Upper lobe of right lung (tissue), 1 donor: ENCODE measurements around the gene CD93. TPM values are rescaled to one million over a fixed set of nuclear protein-coding genes. Genes with fewer than 3 reads are reported as not detected.

Source experiments
- ATAC-seq: fragments of 200-7000 bp; cut with Tn5 transposase; one replicate; pipeline ENCODE4 v1.9.1; 2020; ENCODE audit warnings: mild to moderate bottlenecking, moderate library complexity
- DNase-seq: peaks from one replicate; pipeline ENCODE4 v3.0.0-alpha.2; 2020
- H3K27ac ChIP-seq: fragments of 200-600 bp; one replicate; pipeline ENCODE4 v1.8.0; 2022
- H3K27me3 ChIP-seq: fragments of 200-600 bp; one replicate; pipeline ENCODE4 v1.8.0; 2022; ENCODE audit warnings: mild to moderate bottlenecking
- H3K36me3 ChIP-seq: fragments of 200-600 bp; one replicate; pipeline ENCODE4 v1.8.0; 2022
- H3K4me1 ChIP-seq: fragments of 200-600 bp; one replicate; pipeline ENCODE4 v1.8.0; 2022
- H3K4me3 ChIP-seq: fragments of 200-600 bp; one replicate; pipeline ENCODE4 v1.8.0; 2022; ENCODE audit warnings: mild to moderate bottlenecking
- H3K9me3 ChIP-seq: fragments of 200-600 bp; one replicate; pipeline ENCODE4 v1.8.0; 2022
- CTCF ChIP-seq: fragments of 200-600 bp; IDR thresholded peaks from one replicate; pipeline ENCODE4 v1.8.0; 2022; ENCODE audit warnings: antibody characterized with exemption
- intact Hi-C: fragments of 100-400 bp; cut with DNase I; formaldehyde crosslinking; loops from one replicate; pipeline ENCODE4 v1.11.0; 2022
- total RNA-seq: library from RNA; stranded (reverse); fragmentation: NEBNext Ultra II Directional; extraction: Animal tissue kit (Norgen Biotek cat#: 25700); gene quantifications from one replicate; pipeline ENCODE4 v1.2.1, GENCODE V29; 2021
- donor health status: DM: no; HTN: yes; CAD: no; lungs with severe emphysema.

CD93 gene
- total RNA-seq, 1 donor from 2014 or later = 160 TPM

- no peaks in the 10 kb centered on the region for H3K27me3 ChIP-seq
- intact Hi-C loops = no loop called here
- TF ChIP-seq CTCF = no peak
- H3K36me3 ChIP-seq = no peaks in the 10 kb centered on the region
- ATAC-seq = no peak
- DNase-seq = peak; percentile 29
- H3K4me1 ChIP-seq = peaks cover 28% of the 10 kb centered on the region
- H3K27ac ChIP-seq = no peak overlapping the region
- no peaks in the 10 kb centered on the region for H3K9me3 ChIP-seq
- no peak overlapping the region for H3K4me3 ChIP-seq
These were observed 36.2 kb upstream of the CD93 start for GRCh38 chr20:23122321-23122720.

GRCh38 chr20:23121751-23122320, 35.7 kb upstream of the CD93 start:
- H3K4me3 ChIP-seq = no peak overlapping the region
- no peak for TF ChIP-seq CTCF
- intact Hi-C loops = no loop called here
- H3K9me3 ChIP-seq = no peaks in the 10 kb centered on the region
- DNase-seq (peak; percentile 28), ATAC-seq (no peak)
- no peak overlapping the region for H3K27ac ChIP-seq
- peaks cover 28% of the 10 kb centered on the region for H3K4me1 ChIP-seq
- H3K36me3 ChIP-seq = no peaks in the 10 kb centered on the region
- H3K27me3 ChIP-seq = no peaks in the 10 kb centered on the region

- no peak overlapping the region for H3K4me3 ChIP-seq
- intact Hi-C loops = no loop called here
- H3K36me3 ChIP-seq = no peaks in the 10 kb centered on the region
- no peaks in the 10 kb centered on the region for H3K27me3 ChIP-seq
- H3K4me1 ChIP-seq = peaks cover 28% of the 10 kb centered on the region
- H3K9me3 ChIP-seq = no peaks in the 10 kb centered on the region
- no peak overlapping the region for H3K27ac ChIP-seq
- no peak for TF ChIP-seq CTCF
- DNase-seq (peak; percentile 40), ATAC-seq (no peak)
These were observed 35.0 kb upstream of the CD93 start for GRCh38 chr20:23120936-23121750.

GRCh38 chr20:23120261-23120660, 34.1 kb upstream of the CD93 start:
- H3K27ac ChIP-seq = peak overlapping the region; percentile 30

GRCh38 chr20:23119456-23120216, 33.5 kb upstream of the CD93 start:
- ATAC-seq = peak; percentile 40
- H3K4me1 ChIP-seq = peaks cover 24% of the 10 kb centered on the region
- TF ChIP-seq CTCF = no peak

More at GRCh38 chr20:23120261-23120660, 34.1 kb upstream of the CD93 start:
- Histone ChIP-seq H3K27me3 (no peaks in the 10 kb centered on the region), H3K4me1 (peaks cover 23% of the 10 kb centered on the region), H3K36me3 (no peaks in the 10 kb centered on the region), H3K9me3 (no peaks in the 10 kb centered on the region), H3K4me3 (no peak overlapping the region)
- intact Hi-C loops = no loop called here
- no peak for TF ChIP-seq CTCF
- ATAC-seq (no peak), DNase-seq (peak; percentile 29)

More at GRCh38 chr20:23119456-23120216, 33.5 kb upstream of the CD93 start:
- Histone ChIP-seq H3K36me3 (no peaks in the 10 kb centered on the region), H3K9me3 (no peaks in the 10 kb centered on the region), H3K27me3 (no peaks in the 10 kb centered on the region), H3K27ac (peak overlapping the region; percentile 30), H3K4me3 (no peak overlapping the region)
- DNase-seq = peak; percentile 43
- intact Hi-C loops = no loop called here
